ENCODE measurements around the gene VPS41.

Gene VPS41

GRCh38 chr7:38798552-38799267, 110.3 kb downstream of the VPS41 start:
- no peak for DNase-seq

GRCh38 chr7:38796626-38797501, 112.1 kb downstream of the VPS41 start:
- peak; percentile 22 to 79 for DNase-seq

- DNase-seq, result no peak
These were observed 113.4 kb downstream of the VPS41 start for GRCh38 chr7:38795593-38795992.

GRCh38 chr7:38781991-38782390, 127.0 kb downstream of the VPS41 start:
- DNase-seq, result no peak

- DNase-seq, result no peak
These were observed 131.4 kb downstream of the VPS41 start for GRCh38 chr7:38777609-38778008.

GRCh38 chr7:38775506-38776175, 133.3 kb downstream of the VPS41 start:
- DNase-seq, result no peak

- DNase-seq, result no peak
These were observed 135.6 kb downstream of the VPS41 start for GRCh38 chr7:38773430-38773829.

- DNase-seq, result no peak
These were observed 148.8 kb downstream of the VPS41 start for GRCh38 chr7:38760226-38760625.

- DNase-seq, result no peak
These were observed 150.0 kb downstream of the VPS41 start for GRCh38 chr7:38759028-38759427.

GRCh38 chr7:38757931-38758330, 151.1 kb downstream of the VPS41 start:
- no peak for DNase-seq

- DNase-seq, result no peak
These were observed 152.5 kb downstream of the VPS41 start for GRCh38 chr7:38756521-38756920.

GRCh38 chr7:38753347-38753746, 155.6 kb downstream of the VPS41 start:
- peak in 1 of 2 donors; percentile 9 for DNase-seq

- DNase-seq, result no peak
These were observed 157.6 kb downstream of the VPS41 start for GRCh38 chr7:38751416-38751815.

GRCh38 chr7:38748056-38748610, 160.9 kb downstream of the VPS41 start:
- no peak for DNase-seq

- no peak for DNase-seq
These were observed 162.6 kb downstream of the VPS41 start for GRCh38 chr7:38746438-38746837.

- DNase-seq, result peak; percentile 71 to 90
These were observed 164.2 kb downstream of the VPS41 start for GRCh38 chr7:38744746-38745145.

- DNase-seq, result peak; percentile 31 to 45
These were observed 165.1 kb downstream of the VPS41 start for GRCh38 chr7:38743899-38744298.

GRCh38 chr7:38740041-38740440, 168.9 kb downstream of the VPS41 start:
- DNase-seq, result no peak

GRCh38 chr7:38736138-38736537, 172.9 kb downstream of the VPS41 start:
- no peak for DNase-seq

GRCh38 chr7:38731215-38731614, 177.8 kb downstream of the VPS41 start:
- peak in 1 of 2 donors; percentile 9 for DNase-seq

- DNase-seq, result no peak
These were observed 180.8 kb downstream of the VPS41 start for GRCh38 chr7:38728145-38728544.

GRCh38 chr7:38727184-38727940, 181.6 kb downstream of the VPS41 start:
- DNase-seq, result no peak

Data from inflammatory macrophage treated with lipopolysaccharide for 1 hour (primary cell).